Measurements from ENCODE around the gene SELL. TPM values are rescaled to one million over a fixed set of nuclear protein-coding genes. Genes with fewer than 3 reads are reported as not detected.

Gene SELL
- total and polyA plus RNA-seq, 10 of the 15 experiments (the other 5 are each of a cell fraction or from before 2014, with no cell fraction given): 31.8 to 66.0 (median 50.9) TPM

DNA sequence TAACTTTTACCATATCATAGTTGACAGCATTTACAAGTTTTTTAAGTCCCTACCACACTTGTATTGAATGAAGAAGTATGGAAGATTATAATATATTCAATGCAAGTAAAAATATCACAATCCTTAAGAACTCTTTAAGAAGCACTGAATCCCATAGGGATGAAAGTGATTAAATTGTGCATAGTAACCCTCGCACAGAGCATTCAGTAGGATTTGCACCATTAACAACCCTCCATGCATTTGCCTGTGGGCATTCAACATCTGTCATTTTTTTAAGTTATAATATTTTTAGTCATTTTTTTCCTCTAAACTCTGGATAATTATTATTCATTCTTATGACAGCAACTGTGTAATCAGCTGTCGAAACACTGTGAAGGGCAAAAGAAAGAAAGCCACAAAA is 12.3 kb upstream of the SELL start:
- Histone ChIP-seq H3K79me2 (ENCODE audit: control insufficient read depth, insufficient read depth, low read length) (no peaks in the 10 kb centered on the region), H3K36me3 (ENCODE audit: control insufficient read depth in 2 of 2, insufficient read depth in 2 of 2, low read length in 1 of 2) (no peaks in the 10 kb centered on the region), H3K4me3 (no peak overlapping the region), H3K9me3 (replicated peaks; ENCODE audit: control insufficient read depth, insufficient read depth, low read length) (no peaks in the 10 kb centered on the region), H3K9ac (ENCODE audit: control insufficient read depth, insufficient read depth, low read length) (no peak overlapping the region), H2AFZ (ENCODE audit: control insufficient read depth, low read depth, low read length) (no peak overlapping the region), H3K27ac (ENCODE audit: control insufficient read depth, insufficient read depth) (no peak overlapping the region), H3K4me1 (ENCODE audit: control insufficient read depth, insufficient read depth, low read length) (no peaks in the 10 kb centered on the region), H3K27me3 (replicated peaks in 1 of 2; ENCODE audit: control insufficient read depth in 2 of 2, insufficient read depth in 2 of 2, low read length in 1 of 2) (no peaks in the 10 kb centered on the region), H4K20me1 (ENCODE audit: control insufficient read depth, insufficient read depth) (no peaks in the 10 kb centered on the region), H3K4me2 (ENCODE audit: control insufficient read depth, insufficient read depth) (no peak overlapping the region)
- WGBS (ENCODE audit: insufficient coverage, insufficient replicate concordance, low lambda C conversion rate, missing lambda C conversion rate): 37% methylated on average over 2 of the region's 2 CpGs
- no peak for FAIRE-seq
- TF ChIP-seq ZNF274 (IDR thresholded peaks at IDR 0.05; ENCODE audit: insufficient read depth, insufficient read length) (no peak), JUNB (IDR thresholded peaks at IDR 0.05) (no peak), WRNIP1 (IDR thresholded peaks at IDR 0.05; ENCODE audit: borderline replicate concordance, low read depth, low read length) (no peak), YBX1 (IDR thresholded peaks at IDR 0.05) (no peak), GABPA (IDR thresholded peaks at IDR 0.05; ENCODE audit: low read depth) (no peak), POU2F2 (IDR thresholded peaks at IDR 0.05; ENCODE audit: borderline replicate concordance, low read depth, low read length) (no peak), MXI1 (IDR thresholded peaks at IDR 0.05; ENCODE audit: low read depth, low read length) (no peak), DPF2 (IDR thresholded peaks at IDR 0.05) (no peak), KDM1A (IDR thresholded peaks at IDR 0.05; ENCODE audit: borderline replicate concordance) (no peak), RAD21 (IDR thresholded peaks at IDR 0.05; ENCODE audit: insufficient read depth, low read depth, low read length) (no peak), NRF1 (conservative IDR thresholded peaks at IDR 0.05; ENCODE audit: low read depth, low read length) (no peak), ZBED1 (IDR thresholded peaks at IDR 0.05; ENCODE audit: borderline replicate concordance) (no peak), NBN (IDR thresholded peaks at IDR 0.05) (no peak), SMC3 (IDR thresholded peaks at IDR 0.05; ENCODE audit: borderline replicate concordance, low read length) (no peak), BHLHE40 (IDR thresholded peaks at IDR 0.05; ENCODE audit: borderline replicate concordance in 1 of 2, low read depth in 2 of 2, low read length in 1 of 2) (no peak), HDAC2 (IDR thresholded peaks at IDR 0.05) (no peak)
- TF ChIP-seq, protein P1, sequence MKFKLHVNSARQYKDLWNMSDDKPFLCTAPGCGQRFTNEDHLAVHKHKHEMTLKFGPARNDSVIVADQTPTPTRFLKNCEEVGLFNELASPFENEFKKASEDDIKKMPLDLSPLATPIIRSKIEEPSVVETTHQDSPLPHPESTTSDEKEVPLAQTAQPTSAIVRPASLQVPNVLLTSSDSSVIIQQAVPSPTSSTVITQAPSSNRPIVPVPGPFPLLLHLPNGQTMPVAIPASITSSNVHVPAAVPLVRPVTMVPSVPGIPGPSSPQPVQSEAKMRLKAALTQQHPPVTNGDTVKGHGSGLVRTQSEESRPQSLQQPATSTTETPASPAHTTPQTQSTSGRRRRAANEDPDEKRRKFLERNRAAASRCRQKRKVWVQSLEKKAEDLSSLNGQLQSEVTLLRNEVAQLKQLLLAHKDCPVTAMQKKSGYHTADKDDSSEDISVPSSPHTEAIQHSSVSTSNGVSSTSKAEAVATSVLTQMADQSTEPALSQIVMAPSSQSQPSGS (IDR thresholded peaks at IDR 0.05; ENCODE audit: low read length): no peak
- TF ChIP-seq, protein P2, sequence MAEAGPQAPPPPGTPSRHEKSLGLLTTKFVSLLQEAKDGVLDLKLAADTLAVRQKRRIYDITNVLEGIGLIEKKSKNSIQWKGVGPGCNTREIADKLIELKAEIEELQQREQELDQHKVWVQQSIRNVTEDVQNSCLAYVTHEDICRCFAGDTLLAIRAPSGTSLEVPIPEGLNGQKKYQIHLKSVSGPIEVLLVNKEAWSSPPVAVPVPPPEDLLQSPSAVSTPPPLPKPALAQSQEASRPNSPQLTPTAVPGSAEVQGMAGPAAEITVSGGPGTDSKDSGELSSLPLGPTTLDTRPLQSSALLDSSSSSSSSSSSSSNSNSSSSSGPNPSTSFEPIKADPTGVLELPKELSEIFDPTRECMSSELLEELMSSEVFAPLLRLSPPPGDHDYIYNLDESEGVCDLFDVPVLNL (IDR thresholded peaks at IDR 0.05; ENCODE audit: low read depth, low read length): no peak
- DNase-seq (ENCODE audit: low read depth, low spot score): no peak
- ChIA-PET SMC1A (ENCODE audit: uncharacterized antibody, unreplicated experiment) (interaction anchor here (0.6 kb wide), 1 partner anchor 69 kb away, joined by 3 read pairs; no protein-coding TSS in a partner anchor), POLR2A (no interaction called here), RAD21 (ENCODE audit: unreplicated experiment) (no interaction called here), CTCF (no interaction called here)
- BruUV-seq (replicated peaks): no TSS peak
- ATAC-seq: no peak
- intact Hi-C loops (cut with micrococcal nuclease; ENCODE audit: unreplicated experiment): no loop called here
- in situ Hi-C loops (cut with MboI): no loop called here

Measured in GM12878 (cell line).